NT2/D1 (cell line): ENCODE data around the gene EMILIN1.

Source experiments
- DNase-seq: peaks from one replicate; pipeline ENCODE4 v3.0.0-alpha.2; 2011; ENCODE audit warnings: low read depth, low spot score
- H3K27me3 ChIP-seq: 2 replicates; pipeline ENCODE4 v1.6.0; 2011; ENCODE audit warnings: mild to moderate bottlenecking; ENCODE audit not compliant: insufficient read length, insufficient read depth
- H3K36me3 ChIP-seq: 2 replicates; pipeline ENCODE4 v1.6.1; 2011; ENCODE audit warnings: mild to moderate bottlenecking, low read length, mixed read lengths; ENCODE audit not compliant: insufficient read depth, insufficient read length
- H3K4me1 ChIP-seq: 2 replicates; pipeline ENCODE4 v1.5.1; 2011; ENCODE audit not compliant: insufficient read depth, insufficient read length
- H3K4me3 ChIP-seq: 2 replicates; pipeline ENCODE4 v1.5.1; 2011; ENCODE audit warnings: low read depth; ENCODE audit not compliant: insufficient read length
- H3K9ac ChIP-seq: 2 replicates; pipeline ENCODE4 v1.6.0; 2011; ENCODE audit warnings: low read depth; ENCODE audit not compliant: insufficient read length
- H3K9me3 ChIP-seq: 2 replicates; pipeline ENCODE4 v1.5.1; 2011; ENCODE audit warnings: mild to moderate bottlenecking, low read length; ENCODE audit not compliant: insufficient read depth
- SUZ12 ChIP-seq: IDR thresholded peaks from 2 replicates; pipeline ENCODE4 v1.6.1; 2011; ENCODE audit not compliant: insufficient read length, insufficient read depth; ENCODE audit errors: extremely low read depth
- YY1 ChIP-seq: IDR thresholded peaks from 2 replicates; pipeline ENCODE4 v1.6.1; 2011; ENCODE audit not compliant: insufficient read length, insufficient read depth
- ZNF274 ChIP-seq: IDR thresholded peaks from 2 replicates; pipeline ENCODE4 v1.6.1; 2011; ENCODE audit warnings: mild to moderate bottlenecking, low read depth, low read length

The EMILIN1 gene

DNA sequence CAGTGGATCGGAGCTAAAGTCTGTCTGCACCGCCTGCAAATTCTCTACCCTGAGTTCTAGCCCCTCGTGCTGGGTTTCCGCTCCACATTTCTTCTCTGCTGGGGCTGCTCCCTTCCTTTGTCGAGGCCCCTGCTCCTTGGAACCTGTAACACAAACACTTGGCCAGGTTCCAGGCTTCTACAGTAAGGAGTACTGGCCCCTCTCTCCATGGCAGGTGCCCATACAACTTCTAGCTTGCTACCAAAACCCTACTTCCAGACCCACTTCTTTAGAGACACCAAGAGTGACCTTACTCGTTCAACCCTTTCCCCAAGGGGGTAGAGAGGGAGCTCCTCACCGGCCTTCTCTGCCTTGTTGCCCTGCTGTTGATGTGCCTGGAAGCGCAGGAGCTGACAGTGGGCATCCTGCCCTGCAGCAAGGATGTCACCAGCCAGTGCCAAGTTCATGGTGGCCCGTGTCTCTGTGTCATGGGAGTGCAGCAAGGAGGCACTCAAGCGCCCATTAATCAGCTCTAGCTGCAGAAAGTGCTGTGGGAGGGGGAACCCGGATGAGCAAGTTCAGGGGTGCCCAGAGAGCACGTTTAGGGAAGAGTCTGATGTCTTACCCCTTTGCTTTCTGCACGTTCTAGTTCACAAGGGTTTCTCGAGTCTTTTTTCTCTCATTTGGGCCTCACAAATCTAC, 54.9 kb downstream of the EMILIN1 start:
- Histone ChIP-seq H3K9me3 (no peaks in the 10 kb centered on the region), H3K36me3 (peaks cover 50% of the 10 kb centered on the region), H3K4me3 (peak overlapping the region; percentile 91), H3K9ac (peak overlapping the region; percentile 94), H3K4me1 (peaks cover 8% of the 10 kb centered on the region), H3K27me3 (no peaks in the 10 kb centered on the region)
- TF ChIP-seq SUZ12 (no peak), ZNF274 (no peak), YY1 (no peak)
- DNase-seq = no peak

DNA sequence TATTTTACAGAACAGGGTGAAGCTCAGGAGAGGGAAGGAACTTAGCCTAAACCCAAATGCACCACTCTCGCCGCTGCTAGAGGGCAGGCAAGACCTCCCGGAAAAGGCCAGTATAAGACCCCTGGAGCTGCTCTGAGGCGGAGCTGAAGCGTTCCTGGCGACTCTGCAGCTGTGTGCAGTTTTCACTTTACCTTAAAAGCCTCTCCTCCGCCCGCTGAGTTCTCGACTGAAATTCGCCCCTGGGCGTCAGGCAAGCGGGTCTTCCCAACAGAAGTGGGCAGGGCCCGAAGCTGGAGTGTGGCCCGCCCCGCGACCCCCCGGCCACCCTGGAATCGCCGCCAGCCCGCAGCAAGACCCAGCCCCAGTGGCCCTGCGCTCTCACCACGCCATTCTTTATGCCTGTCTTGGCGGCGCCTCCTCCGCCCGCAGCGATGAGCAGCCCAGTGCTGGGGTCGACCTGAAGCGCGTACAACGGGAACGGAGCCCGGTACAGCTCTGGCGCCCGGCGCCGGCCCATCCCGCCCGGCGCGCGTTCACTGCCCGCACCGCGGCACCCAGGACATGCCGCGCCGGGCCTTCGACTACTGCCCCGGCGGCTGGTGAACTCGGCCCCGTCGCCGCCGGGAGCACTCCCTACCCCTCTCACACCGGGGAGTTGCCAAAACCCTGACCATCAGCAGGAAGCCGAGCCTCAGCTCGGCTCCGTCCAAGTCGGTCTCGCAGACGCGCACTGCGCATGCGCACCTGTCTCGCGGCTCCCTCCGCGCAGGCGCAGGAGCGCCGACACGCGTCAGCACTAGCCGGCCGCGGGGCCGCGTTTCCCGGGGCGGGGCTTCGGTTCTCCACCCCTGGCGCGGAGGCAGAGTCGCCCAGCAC, 55.7 kb downstream of the EMILIN1 start, which contains the start of gene PREB:
Gene PREB (minus strand): TSS at position 732 of the 876 bp plus-strand sequence. CDS start 215 bp downstream, at position 517.
- peaks cover 8% of the 10 kb centered on the region for H3K4me1 ChIP-seq
- peak within 1 kb of the TSS; percentile 91 for H3K4me3 ChIP-seq
- peaks cover 44% of the 10 kb centered on the region for H3K36me3 ChIP-seq
- H3K27me3 ChIP-seq = no peaks in the 10 kb centered on the region
- no peak for TF ChIP-seq ZNF274
- TF ChIP-seq SUZ12 = no peak
- TF ChIP-seq YY1 = peak; percentile 60
- no peaks in the 10 kb centered on the region for H3K9me3 ChIP-seq
- DNase-seq = peak; percentile 94
- H3K9ac ChIP-seq = peak within 1 kb of the TSS; percentile 94

DNA sequence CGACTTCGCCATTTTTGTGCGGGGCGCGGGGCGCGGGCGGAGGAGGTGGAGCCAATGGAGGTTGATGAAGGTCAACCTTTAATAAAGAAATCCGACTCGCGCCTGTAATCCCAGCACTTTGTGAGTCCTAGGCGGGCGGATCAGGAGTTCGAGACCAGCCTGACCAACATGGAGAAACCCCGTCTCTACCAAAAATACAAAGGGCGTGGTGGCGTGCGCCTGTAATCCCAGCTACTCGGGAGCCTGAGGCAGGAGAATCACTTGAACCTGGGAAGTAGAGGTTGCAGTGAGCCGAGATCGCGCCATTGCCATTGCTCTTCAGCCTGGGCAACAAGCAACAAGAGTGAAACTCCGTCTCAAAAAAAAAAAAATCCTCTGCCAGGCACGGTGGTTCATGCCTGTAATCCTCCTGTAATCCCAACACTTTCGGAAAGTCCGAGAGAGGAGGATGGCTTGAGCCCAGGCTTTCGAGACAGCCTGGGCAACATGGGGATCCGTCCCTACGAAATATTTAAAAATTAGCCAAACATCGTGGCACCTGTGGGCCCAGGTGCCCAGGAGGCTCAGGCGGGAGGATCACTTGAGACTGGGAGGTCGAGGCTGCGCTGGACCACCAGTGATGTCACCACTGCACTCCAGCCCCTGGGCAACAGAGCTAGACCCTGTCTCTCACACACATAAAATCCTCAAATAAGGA, 56.5 kb downstream of the EMILIN1 start:
- no peak overlapping the region for H3K9ac ChIP-seq
- peaks cover 8% of the 10 kb centered on the region for H3K4me1 ChIP-seq
- peaks cover 36% of the 10 kb centered on the region for H3K36me3 ChIP-seq
- H3K9me3 ChIP-seq = no peaks in the 10 kb centered on the region
- H3K4me3 ChIP-seq = peak overlapping the region; percentile 24
- H3K27me3 ChIP-seq = no peaks in the 10 kb centered on the region
- DNase-seq = no peak
- no peak for TF ChIP-seq YY1
- TF ChIP-seq ZNF274 = no peak
- TF ChIP-seq SUZ12 = no peak

DNA sequence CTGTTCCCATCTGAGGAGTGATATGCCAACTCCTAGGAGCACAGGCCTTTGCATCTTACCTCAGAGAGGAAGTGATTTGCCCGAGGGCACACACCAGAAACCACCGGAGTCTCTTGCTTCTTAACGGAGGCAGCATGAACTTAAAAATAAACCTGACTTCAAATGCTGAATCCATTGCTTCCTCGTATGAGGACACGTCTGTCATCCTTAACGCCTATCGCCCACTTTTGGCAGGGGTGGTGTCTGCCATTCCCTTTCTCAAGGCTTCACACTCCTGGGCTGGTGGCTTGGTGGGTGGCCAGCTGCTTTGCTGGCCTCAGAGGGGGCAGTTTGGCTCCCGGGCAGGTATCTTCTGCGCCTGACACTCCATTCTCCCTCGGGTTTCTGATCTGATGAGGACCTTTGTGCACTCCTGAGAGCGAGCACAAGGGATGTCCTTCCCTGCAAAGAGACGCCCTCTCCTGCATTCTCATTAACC, 57.1 kb downstream of the EMILIN1 start:
- H3K36me3 ChIP-seq = peaks cover 31% of the 10 kb centered on the region
- DNase-seq = no peak
- no peak overlapping the region for H3K9ac ChIP-seq
- no peak overlapping the region for H3K4me3 ChIP-seq
- H3K9me3 ChIP-seq = no peaks in the 10 kb centered on the region
- no peaks in the 10 kb centered on the region for H3K27me3 ChIP-seq
- TF ChIP-seq YY1 = no peak
- H3K4me1 ChIP-seq = peaks cover 8% of the 10 kb centered on the region
